ENCODE results near the gene DOCK1. TPM values are rescaled to one million over a fixed set of nuclear protein-coding genes. Genes with fewer than 3 reads are reported as not detected.

DOCK1 gene
- polyA plus RNA-seq, 1 experiment: 37.9 TPM

- DNase-seq (ENCODE audit: low read depth, low spot score): no peak
Observed at GRCh38 chr10:126917375-126917774, 12.1 kb downstream of the DOCK1 start.

GRCh38 chr10:126917975-126918908 lies 13.0 kb downstream of the DOCK1 start:
- ChIA-PET POLR2A (no interaction called here), CTCF (no interaction called here)
- no peak for TF ChIP-seq CTCF (IDR thresholded peaks at IDR 0.05; ENCODE audit: low read depth, low read length)
- DNase-seq (ENCODE audit: low read depth, low spot score): no peak
- peaks cover 3% of the 10 kb centered on the region for H3K9me3 ChIP-seq (ENCODE audit: control insufficient read depth, insufficient read depth, low read length)
- H3K27ac ChIP-seq (ENCODE audit: low read depth, low read length): no peak overlapping the region
- no peak overlapping the region for H3K4me3 ChIP-seq (ENCODE audit: low read depth, low read length)
- no peaks in the 10 kb centered on the region for H3K27me3 ChIP-seq (ENCODE audit: control insufficient read depth, insufficient read depth, low read length)

More at GRCh38 chr10:126917375-126917774, 12.1 kb downstream of the DOCK1 start:
- CTCF ChIA-PET: no interaction called here
- no peak for TF ChIP-seq CTCF (IDR thresholded peaks at IDR 0.05; ENCODE audit: low read depth, low read length)
- H3K27me3 ChIP-seq (ENCODE audit: control insufficient read depth, insufficient read depth, low read length): no peaks in the 10 kb centered on the region
- POLR2A ChIA-PET: no interaction called here
- H3K9me3 ChIP-seq (ENCODE audit: control insufficient read depth, insufficient read depth, low read length): peaks cover 3% of the 10 kb centered on the region
- no peak overlapping the region for H3K4me3 ChIP-seq (ENCODE audit: low read depth, low read length)
- no peak overlapping the region for H3K27ac ChIP-seq (ENCODE audit: low read depth, low read length)

GRCh38 chr10:126919426-126919825 lies 14.2 kb downstream of the DOCK1 start:
- no peak overlapping the region for H3K27ac ChIP-seq (ENCODE audit: low read depth, low read length)
- POLR2A ChIA-PET: no interaction called here
- no peak for DNase-seq (ENCODE audit: low read depth, low spot score)
- no peaks in the 10 kb centered on the region for H3K27me3 ChIP-seq (ENCODE audit: control insufficient read depth, insufficient read depth, low read length)
- H3K4me3 ChIP-seq (ENCODE audit: low read depth, low read length): no peak overlapping the region
- H3K9me3 ChIP-seq (ENCODE audit: control insufficient read depth, insufficient read depth, low read length): peaks cover 3% of the 10 kb centered on the region
- TF ChIP-seq CTCF (IDR thresholded peaks at IDR 0.05; ENCODE audit: low read depth, low read length): no peak
- CTCF ChIA-PET: no interaction called here

GRCh38 chr10:126921162-126921561 lies 15.9 kb downstream of the DOCK1 start:
- TF ChIP-seq CTCF (IDR thresholded peaks at IDR 0.05; ENCODE audit: low read depth, low read length): no peak
- ChIA-PET POLR2A (no interaction called here), CTCF (no interaction called here)
- Histone ChIP-seq H3K27ac (ENCODE audit: low read depth, low read length) (no peak overlapping the region), H3K27me3 (ENCODE audit: control insufficient read depth, insufficient read depth, low read length) (no peaks in the 10 kb centered on the region), H3K9me3 (ENCODE audit: control insufficient read depth, insufficient read depth, low read length) (no peaks in the 10 kb centered on the region; the same call in 1 of the 2 replicates), H3K4me3 (ENCODE audit: low read depth, low read length) (no peak overlapping the region)
- DNase-seq (ENCODE audit: low read depth, low spot score): no peak

- ChIA-PET CTCF (no interaction called here), POLR2A (interaction anchor here (0.6 to 1.0 kb wide), 5 partner anchors 9 to 859 kb away, joined by 4 to 18 read pairs (median 5); no protein-coding TSS in a partner anchor)
- Histone ChIP-seq H3K27ac (ENCODE audit: low read depth, low read length) (peak overlapping the region; percentile 57), H3K4me3 (ENCODE audit: low read depth, low read length) (no peak overlapping the region), H3K27me3 (ENCODE audit: control insufficient read depth, insufficient read depth, low read length) (no peaks in the 10 kb centered on the region), H3K9me3 (ENCODE audit: control insufficient read depth, insufficient read depth, low read length) (no peaks in the 10 kb centered on the region; the same call in 1 of the 2 replicates)
- no peak for TF ChIP-seq CTCF (IDR thresholded peaks at IDR 0.05; ENCODE audit: low read depth, low read length)
- peak; percentile 64 for DNase-seq (ENCODE audit: low read depth, low spot score)
Observed at GRCh38 chr10:126921974-126922525, 16.8 kb downstream of the DOCK1 start.

Data from AG04450 (cell line).